ENCODE results near the gene TTC34.
"Not testable (repeated sequence)": the region's sequence is repeated elsewhere in the genome, so short reads cannot be mapped to it uniquely, and the experiment has no call there.

TTC34 gene

DNA sequence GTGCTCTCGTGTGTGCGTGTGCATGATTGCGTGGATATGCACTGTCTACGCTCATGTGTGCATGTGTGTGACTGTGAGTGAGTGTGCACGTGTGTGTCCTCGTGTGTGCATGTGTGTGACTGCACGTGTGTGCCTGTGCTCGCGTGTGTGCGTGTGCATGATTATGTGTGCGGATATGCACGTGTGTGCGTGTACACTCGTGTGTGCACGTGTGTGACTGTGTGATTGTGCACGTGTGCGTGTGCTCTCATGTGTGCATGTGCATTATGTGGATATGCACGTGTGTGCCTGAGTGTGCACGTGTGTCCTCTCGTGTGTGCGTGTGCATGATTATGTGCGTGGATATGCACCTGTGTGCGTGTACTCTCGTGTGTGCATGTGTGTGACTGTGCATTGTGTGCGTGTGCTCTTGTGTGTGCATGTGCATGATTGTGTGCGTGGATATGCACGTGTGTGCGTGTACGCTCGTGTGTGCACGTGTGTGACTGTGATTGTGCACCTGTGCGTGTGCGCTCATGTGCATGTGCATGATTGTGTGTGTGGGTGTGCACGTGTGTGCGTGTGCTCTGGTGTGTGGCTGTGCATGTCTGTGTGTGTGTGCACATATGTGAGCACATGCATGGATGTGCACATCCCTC, 170.9 kb downstream of the TTC34 start:
- no peak for DNase-seq (ENCODE audit: low read depth in 2 of 3, low spot score in 2 of 3)

DNA sequence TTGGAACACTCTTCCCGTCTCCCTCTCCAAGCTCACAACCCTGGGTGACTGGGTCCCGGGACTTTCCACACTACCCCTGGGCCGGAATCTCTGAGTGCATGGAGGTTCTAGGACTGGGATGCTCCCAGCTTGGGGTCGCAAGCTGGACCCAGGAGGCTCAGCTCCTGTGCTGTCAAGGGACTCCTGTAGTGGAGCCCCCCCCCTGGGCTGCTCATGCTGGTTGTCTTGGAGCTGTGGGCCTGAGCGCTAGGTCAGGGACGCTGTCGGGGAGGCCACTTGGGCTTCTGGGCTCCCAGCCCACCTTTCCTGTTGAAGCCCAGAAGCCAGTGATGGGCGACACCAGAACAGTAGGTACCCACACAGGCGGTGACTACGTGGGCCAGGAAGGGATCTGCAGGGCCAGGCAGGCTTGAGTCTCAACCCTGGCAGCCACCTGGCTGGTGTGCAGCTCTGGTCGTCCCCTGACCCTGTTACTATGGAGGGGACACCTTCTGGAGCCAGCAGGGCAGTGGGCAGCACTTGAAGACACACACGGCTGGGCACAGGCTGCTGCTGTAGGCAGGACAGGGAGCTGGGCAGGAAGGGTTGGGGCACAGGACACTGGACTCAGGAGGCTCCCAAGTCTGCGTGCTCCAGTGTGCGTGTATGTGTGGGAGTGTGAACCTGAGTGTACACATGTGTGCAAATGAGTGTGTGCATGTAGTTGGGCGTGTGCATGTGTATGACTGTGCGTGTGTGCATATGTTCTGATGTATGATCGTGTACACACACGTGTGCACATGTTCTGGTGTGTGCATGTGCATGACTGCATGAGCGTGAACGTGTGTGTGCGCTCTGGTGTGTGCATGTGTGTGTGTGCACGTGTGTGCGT, 171.6 kb downstream of the TTC34 start:
- DNase-seq (ENCODE audit: low read depth in 2 of 3, low spot score in 2 of 3), result no peak

DNA sequence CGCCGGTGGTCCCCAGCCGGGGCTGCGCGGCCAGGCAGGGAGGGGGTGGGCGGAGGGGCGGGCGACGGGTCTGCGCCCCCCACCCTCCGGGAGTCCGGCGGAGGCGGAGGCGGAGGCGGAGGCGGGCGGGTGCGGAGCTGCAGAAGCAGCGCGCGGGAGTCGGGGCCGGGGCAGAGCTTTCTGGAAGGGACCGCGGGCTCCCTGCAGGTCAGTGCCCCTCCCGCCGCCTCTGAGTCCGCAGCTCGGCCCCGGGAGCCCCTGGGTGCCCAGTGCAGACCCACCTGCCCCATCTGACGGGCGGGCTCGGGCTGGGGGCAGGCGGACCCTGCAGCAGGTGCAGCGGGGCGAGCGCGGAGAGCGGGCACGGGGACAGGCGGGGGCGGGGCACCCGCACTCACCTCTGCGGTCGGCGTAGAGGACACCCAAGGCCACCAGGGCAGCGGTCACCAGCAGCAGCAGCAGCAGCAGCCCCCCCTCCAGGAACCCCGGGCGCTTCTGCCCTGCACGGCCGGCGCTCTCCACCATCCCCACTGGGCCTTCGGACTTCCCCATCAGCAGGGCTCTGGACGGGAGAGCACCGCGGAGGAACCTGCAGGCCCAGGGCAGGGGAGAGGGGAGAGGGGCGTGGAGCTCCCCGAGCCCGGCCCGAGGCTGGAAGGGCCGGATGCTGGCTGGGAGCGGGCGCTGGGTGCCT, 172.4 kb downstream of the TTC34 start:
- DNase-seq (ENCODE audit: low read depth in 2 of 3, low spot score in 2 of 3), result no peak

DNA sequence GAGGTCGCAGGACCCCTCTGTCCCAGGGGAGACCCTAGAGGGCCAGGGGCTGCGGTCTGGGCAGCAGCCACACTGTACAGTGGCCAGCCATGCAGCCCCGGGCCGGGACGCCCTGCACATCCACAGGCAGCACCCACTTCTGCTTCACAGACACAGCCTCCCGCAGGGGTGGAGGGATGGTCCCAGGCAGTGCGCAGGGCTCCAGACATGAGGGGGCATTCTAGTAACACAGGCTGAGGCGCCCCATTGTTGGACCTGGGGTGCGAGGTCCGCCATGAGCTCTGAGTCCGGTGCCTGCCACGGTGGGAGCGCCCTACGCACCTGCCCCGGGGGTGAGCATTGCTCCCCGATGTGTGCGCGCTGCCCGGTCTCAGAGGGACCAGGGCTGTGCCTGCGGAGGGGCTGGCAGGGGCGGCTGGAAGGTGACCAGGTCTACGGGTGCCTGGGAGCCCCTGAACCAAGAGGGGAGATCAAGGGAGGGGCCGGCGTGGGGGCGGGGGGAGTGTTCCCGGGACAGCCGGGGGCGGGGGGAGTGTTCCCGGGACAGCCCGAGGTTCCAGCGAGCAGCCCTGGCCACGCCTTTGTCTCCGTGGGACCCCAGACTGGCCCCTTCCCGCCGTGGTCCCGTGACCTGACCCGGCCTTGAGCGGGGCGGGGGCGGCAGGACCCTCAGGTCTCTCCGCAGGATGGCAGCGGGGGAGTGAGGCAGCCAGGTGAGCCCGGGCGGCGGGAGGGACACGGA, 173.1 kb downstream of the TTC34 start:
- no peak for DNase-seq (ENCODE audit: low read depth in 2 of 3, low spot score in 2 of 3)

DNA sequence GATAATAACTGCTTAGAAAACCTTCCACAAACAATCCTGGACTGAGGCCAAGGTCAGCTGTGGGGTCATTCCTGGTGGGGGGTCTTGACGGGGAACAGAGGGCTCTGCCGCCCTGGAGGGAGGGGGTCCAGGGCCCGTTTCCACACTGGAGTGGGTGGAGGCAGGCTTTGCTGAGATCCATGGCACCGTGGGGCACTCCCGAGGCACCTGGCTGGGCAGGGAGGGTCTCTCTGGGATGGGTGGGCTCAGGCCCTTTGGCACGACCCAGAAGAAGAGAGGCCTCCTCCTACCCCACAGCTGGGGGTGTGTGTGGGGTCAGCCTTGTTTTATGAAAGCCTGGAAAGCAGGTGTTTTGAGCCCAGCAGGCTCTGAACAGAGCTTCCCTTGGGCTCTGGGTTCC, 173.7 kb downstream of the TTC34 start:
- no peak for DNase-seq (ENCODE audit: low read depth in 2 of 3, low spot score in 2 of 3)

DNA sequence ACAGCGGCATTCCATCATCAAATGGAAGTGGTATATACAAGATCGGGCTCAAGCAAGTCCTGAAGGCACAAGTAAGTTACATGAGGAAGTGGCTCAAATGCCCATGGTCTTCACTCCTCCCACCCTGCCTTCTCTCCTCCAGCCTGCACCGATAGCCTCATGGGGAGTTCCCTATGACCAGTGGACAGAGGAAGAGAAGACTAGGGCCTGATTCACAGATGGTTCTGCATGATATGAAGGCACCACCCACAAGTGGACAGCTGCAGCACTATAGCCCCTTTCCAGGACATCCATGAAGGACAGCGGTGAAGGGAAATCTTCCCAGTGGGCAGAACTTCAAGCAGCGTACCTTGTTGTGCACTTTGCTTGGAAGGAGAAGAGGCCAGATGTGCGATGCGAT, 175.7 kb downstream of the TTC34 start:
- not testable (repeated sequence) for DNase-seq (ENCODE audit: low read depth in 2 of 3, low spot score in 2 of 3)

DNA sequence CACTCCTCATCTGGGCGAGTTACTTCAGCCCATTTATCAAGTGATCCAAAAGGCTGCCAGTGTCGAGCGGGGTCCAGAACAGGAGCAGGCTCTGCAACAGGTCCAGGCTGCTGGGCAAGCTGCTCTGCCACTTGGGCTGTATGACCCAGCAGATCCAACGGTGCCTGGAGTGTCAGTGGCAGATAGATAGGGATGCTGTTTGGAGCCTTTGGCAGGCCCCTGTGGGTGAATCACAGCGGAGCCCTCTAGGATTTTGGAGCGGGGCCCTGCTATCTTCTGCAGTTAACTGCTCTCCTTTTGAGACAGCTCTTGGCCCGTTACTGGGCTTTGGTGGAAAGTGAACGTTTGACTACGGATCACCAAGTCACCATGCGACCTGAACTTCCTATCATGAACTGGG, 176.2 kb downstream of the TTC34 start:
- no peak for DNase-seq (ENCODE audit: low read depth in 2 of 3, low spot score in 2 of 3)

DNA sequence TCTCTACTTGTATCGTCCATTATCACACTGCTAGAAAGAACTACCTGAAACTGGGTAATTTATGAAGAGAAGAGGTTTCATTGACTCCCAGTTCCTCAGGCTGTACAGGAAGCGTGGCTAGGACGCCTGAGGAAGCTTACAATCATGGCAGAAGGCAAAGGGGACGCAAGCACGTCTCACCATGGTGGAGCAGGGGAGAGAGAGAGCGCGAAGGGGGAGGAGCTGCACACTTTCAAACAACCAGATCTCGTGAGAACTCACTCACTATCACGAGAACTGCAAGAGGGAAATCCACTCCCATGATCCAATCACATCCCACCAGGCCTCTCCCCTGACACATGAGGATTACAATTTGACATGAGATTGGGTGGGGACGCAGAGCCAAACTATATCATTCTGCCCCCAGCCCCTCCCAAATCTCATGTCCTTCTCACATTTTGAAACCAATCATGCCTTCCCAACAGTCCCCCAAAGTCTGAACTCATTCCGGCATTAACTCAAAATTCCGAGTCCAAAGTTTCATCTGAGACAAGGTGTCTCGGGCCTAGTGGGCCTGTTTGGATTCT, 176.7 kb downstream of the TTC34 start:
- DNase-seq (ENCODE audit: low read depth in 2 of 3, low spot score in 2 of 3), result no peak

DNA sequence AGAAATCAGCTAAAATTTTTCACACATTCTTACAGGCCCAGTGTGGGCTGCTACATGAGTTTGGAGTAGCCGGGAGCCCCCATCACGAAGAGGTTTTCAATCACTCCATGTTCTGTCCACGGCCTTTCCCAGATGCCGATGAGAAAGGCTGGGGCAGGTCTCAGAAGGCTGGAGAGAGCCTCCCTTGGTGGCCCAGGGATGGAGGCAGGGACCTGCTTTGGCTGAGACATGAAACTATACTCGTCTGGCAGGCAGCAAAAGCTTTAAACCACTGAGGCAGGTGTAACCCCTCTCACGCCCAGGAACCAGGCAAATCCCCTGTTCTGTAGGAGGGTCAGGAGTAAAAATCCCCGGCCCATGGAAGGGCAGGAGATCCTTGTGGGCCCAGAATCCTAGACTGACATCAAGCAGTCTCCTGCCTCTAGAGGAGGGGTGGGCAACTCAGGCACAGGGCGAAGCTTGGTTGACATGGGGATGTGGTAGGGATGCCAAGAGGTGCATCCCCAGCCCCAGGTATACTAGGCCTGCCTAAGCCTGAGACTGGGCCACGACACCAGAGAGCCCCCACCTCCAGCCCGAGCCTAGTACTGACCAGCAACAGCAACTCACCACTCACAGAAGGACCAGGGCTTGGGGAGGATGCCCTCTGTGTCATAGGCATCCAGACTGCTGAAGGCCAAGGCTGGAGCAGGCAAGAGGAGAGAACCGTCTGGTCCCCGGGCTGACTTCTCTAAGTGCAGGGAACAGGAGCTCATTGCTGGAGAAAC, 177.7 kb downstream of the TTC34 start:
- DNase-seq (ENCODE audit: low read depth in 2 of 3, low spot score in 2 of 3), result no peak

DNA sequence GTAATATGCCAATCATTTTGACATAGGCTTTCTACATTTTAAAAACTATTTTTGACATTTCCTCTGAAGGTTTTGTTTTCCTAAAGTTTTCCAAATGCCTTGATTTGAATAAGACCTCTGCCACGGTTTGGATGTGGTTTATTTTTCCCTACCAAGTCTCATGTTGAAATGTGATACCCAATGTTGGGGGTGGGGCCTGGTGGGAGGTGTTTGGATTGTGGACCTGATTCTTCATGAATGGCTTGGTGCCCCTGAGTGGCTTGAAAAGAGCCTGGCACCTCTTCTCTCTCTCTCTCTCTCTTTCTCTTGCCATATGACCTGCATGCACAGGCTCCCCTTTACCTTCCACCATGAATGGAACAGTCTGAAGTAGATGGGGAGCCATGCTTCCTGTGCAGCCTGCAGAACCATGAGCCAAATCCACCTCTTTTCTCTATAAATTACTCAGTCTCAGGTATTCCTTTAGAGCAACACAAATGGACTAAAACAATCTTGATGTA, 183.5 kb downstream of the TTC34 start:
- DNase-seq (ENCODE audit: low read depth in 2 of 3, low spot score in 2 of 3), result no peak

DNA sequence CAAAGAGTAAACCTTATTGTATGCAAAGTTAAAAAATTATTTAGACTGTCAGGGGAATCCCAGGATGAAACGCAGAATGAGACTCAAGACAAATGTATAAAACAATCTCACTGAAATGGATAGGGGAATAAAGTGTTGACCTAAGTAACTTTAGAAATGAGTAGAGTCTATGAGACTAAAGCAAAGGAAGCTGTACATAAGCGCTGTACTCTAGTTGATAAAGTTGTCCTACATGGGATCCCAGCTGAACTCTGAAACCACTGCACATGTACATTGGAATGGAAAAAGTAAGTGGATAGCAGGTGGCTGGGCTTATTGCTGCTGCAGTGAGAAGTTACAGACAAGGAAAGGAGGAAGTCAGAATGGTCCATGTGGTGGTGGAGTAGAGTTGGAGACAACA, 187.3 kb downstream of the TTC34 start:
- no peak for DNase-seq (ENCODE audit: low read depth in 2 of 3, low spot score in 2 of 3)

DNA sequence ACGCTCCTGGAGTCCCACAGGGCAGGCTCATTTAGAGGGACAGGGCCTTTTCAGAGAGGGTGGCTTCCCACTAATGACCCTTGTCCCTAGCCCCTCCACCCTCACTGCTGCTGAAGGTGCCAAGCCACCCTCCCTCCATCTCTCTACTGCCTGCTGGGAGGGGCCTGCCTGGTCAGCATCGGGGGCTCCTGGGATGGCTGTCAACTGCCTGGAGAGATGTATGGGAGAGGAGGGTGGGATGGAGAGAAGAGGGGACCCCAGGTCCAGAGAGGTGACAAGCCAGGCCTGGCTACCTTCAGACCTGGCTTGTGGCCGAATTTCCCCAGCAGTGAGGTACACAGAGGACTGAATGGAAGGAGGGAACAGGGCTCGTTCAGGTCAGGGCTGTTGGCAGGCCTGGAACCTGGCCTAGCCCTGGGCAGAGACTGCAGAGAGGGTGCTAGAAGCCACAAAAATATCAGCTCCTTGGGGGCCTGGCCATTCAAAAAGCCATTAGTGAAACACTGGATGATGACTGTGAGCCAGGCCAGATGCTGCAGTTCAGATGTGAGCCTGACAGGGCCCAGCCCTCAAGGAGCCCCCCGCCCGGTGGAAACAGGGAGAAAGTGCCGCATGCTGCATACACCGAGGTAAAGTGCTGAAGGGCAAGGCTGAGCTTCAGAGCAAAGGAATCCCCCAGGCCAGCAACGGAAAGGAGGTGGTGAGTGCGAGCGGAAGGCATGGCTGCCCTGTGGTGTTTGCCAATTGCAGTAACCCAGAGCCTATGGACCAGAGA, 188.7 kb downstream of the TTC34 start:
- no peak for DNase-seq (ENCODE audit: low read depth in 2 of 3, low spot score in 2 of 3)

DNA sequence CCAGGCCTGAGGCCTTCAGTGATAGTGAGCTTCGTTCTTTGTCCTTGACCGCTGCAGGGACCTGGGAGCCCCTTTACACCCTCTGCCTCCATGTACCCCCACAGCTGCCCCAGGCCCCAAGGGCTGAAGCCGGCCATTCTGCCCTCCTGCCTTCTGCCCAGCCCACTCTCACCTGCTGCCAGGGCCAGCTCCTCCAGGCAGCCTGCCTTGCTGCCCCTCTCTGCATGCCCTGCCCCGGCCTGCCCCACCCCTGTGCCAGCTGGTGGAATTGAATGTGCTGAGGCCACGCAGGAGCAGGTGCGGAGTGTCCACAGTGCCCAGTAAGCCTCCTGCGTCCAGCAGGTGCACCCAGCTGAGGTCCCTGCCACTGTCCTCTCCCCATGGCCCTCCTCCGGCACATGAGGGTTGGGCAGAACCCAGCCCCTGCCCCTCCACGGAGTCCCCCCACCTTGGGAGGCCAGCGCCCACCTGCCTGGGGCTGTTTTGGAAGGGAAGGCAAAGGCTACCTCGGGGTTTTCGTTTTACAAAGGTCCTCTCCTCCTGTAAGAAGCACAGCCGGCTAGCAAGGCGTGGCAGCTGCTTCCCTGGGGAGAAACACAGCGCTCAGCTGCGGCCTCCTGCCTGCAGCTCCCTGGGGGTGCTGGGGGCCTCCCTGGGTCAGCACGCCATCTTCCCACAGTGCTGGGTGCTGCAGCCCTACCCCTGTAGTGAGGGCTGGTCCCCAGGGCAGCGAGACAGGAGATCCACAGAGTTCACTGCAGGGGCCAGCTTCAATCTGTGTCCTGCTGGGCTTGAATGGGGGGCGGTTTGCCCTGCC, 189.7 kb downstream of the TTC34 start:
- no peak for DNase-seq (ENCODE audit: low read depth in 2 of 3, low spot score in 2 of 3)

DNA sequence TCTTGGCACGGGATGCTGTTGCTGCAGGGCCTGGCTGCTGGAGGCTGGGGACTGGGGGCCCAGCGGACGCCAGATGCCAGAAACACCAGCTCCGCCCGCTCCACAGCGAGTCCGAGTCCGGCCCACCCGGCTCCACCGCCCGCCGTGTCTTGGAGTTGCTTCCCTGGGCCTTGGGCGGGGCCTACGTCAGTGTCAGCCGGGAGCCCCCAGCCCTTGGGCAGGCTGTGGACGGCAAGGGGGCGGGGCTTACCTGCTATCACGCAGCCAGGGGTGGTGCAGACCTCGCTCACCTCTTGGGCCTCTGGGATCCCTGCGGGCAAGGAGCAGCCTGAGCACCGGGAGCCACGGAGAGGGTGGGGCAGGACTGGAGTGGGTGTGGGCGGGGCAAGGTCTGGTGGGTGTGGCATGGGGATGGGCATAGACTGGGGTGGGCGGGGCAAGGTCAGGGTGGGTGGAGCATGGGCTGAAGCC, 190.4 kb downstream of the TTC34 start:
- DNase-seq (ENCODE audit: low read depth in 2 of 3, low spot score in 2 of 3), result no peak

DNA sequence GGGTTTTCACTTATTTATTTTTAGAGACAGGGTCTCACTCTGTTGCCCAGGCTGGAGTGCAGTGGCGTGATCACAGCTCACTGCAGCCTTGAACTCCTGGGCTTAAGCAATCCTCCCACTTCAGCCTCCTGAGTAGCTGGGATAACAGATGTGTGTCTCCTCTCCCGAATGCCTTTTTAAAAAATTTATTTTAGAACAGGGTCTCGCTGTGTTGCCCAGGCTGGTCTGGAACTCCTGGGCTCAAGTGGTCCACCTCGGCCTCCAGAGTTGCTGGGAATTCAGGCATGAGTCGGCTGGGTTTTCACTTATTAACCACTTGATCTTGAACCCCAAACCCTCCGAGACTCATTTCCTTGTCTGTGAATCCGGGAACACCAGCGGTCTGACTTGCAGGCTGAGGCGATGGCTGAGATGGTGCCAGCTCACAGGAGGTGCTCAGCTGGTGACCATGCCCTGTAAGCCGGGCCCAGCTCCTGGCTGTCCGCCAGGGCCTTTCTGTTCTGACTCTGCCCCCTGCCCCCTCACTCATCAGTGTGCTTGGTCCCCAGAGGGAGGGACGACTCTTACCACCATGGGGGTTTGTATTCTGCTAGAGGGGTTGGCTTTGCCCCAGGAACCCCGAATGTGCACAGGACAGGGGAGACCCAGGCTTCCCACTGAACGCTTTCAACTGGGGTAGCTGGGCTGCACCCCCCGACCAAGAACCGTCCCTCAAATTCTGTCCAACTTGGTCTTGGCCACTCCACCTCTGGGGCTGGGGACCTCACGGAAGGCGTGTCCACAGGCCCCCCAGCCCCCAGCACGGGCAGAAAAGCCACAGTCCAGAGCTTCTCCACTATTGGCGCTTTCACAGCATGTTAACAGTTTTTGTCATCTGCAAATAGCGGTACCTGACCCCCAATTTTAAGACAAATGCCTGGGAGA, 191.2 kb downstream of the TTC34 start:
- DNase-seq (ENCODE audit: low read depth in 2 of 3, low spot score in 2 of 3), result no peak

DNA sequence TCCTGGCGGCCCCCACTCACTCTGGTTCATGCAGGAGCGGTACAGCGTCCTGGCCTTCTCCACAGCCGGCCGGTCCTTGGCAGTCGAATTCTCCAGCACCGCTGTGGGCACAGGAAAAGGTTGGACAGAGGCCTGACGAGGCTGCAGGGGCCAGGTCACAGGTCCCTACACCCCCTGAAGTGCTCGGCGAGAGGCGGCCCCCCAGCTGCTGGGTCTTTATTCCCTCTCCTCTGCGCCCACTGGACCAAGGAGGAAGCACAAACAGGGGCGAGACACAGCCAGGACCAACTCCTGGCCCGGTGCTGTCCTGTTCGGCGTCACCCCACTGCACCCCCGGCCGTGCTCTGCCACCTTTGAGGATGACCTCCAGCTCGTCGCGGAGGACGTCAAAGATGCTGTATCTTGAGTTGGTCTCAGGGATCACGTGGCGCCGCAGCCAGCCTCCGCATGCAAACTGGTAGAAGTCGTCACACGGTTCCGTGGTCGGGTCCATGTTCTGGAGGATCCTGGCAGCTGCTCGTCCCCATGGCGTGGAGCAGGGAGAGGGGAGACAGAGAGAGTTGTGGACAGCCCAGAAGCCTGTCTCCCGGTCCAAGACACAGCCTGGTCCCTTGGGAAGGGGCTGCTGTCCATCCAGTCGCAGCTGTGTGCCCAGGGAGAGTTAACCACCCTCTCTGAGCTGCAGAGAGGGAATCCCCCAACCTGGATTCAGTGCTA, 192.0 kb downstream of the TTC34 start:
- no peak for DNase-seq (ENCODE audit: low read depth in 2 of 3, low spot score in 2 of 3)

DNA sequence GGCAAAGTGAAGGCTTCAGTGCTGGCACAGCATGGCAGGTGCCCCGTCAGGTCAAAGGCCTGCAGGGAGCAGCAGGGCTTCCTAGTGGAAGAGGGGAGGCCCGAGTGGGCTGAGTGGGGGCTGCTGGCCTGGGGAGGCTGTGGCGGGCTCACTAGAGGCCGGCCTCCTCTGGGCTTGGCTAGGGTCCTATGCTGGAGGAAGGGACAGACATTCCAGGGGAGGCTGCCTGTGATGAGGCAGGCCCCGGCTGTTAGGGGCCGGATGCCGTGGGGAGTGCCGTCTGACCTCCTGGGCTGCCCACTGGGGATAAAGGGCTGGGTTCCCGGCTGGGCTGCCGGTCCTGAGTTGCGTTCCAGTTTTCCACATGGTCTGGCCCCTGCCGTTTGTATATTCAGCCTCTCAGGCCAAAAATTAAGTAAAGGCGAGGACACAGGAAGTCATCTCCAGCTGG, 193.8 kb downstream of the TTC34 start:
- no peak for DNase-seq (ENCODE audit: low read depth in 2 of 3, low spot score in 2 of 3)

All from activated CD8-positive, alpha-beta memory T cell treated with anti-CD3 and anti-CD28 coated beads for 48 hours (primary cell).